Measurements from ENCODE around the gene SUPT5H. TPM values are rescaled to one million over a fixed set of nuclear protein-coding genes. Genes with fewer than 3 reads are reported as not detected.

SUPT5H gene
- total RNA-seq, 5 donors from 2014 or later (not counting 1 experiment from before 2014, with no cell fraction given), result 180 to 301 (median 194) TPM

- ChIA-PET CTCF (interaction anchor here in 1 of 2 donors (1.4 kb wide), 1 partner anchor 11 kb away, joined by 3 read pairs; the partner anchor contains the start of gene TIMM50), POLR2A (no interaction called here)
- H3K9me3 Mint-ChIP-seq, result no peaks in the 10 kb centered on the region
Measured at GRCh38 chr19:39469036-39469435, 23.7 kb downstream of the SUPT5H start.

DNA sequence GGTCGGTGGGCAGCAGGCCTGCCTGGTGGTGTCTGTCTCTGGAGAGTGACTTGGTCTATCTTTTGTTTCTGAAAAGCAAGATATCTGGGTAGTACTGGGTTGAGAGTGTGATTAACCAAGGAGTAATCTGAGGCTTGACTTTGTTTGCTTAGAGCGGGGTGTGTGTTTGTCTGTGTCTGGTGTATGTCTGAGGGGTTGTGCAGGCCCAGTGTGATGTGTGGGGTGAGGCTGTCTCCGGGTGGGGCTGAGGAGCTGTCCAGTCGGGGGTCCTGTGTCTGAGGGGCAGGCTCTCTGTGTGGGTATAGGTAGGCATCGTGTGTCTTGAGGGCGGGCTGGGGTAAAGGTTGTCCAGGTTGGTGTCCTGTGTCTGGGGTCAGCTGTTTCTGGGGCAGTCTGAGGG is 24.2 kb downstream of the SUPT5H start:
- Histone ChIP-seq H3K4me1 (ENCODE audit: control insufficient read depth in 1 of 2, extremely low read depth in 1 of 2, insufficient read depth in 2 of 2, low read length in 2 of 2) (no peaks in the 10 kb centered on the region), H3K27ac (ENCODE audit: low read length) (no peak overlapping the region), H3K36me3 (ENCODE audit: control insufficient read depth in 2 of 2, extremely low read depth in 1 of 2, insufficient read depth in 1 of 2, low read length in 1 of 2) (peaks cover 29 to 99% of the 10 kb centered on the region in 2 donors), H3K4me3 (ENCODE audit: control insufficient read depth in 1 of 2, extremely low read depth in 1 of 2, low read length in 1 of 2) (no peak overlapping the region), H3K9me3 (no peaks in the 10 kb centered on the region), H3K27me3 (replicated peaks in 1 of 2; ENCODE audit: control insufficient read depth in 2 of 2, extremely low read depth in 1 of 2, insufficient read depth in 2 of 2, low read length in 1 of 2) (no peaks in the 10 kb centered on the region)
- ChIA-PET POLR2A (interaction anchor here in 1 of 2 donors (0.5 kb wide), 1 partner anchor 1059 kb away, joined by 4 read pairs; no protein-coding TSS in a partner anchor), CTCF (interaction anchor here in 1 of 2 donors (1.4 kb wide), 1 partner anchor 11 kb away, joined by 3 read pairs; the partner anchor contains the start of gene TIMM50)
- Mint-ChIP-seq H3K27me3 (no peaks in the 10 kb centered on the region), H3K27ac (peak overlapping the region in 1 of 2 donors; percentile 24), H3K9me3 (no peaks in the 10 kb centered on the region), H3K4me1 (peaks cover 0 to 13% (median 0%) of the 10 kb centered on the region in 3 donors), H3K36me3 (peaks cover 73% of the 10 kb centered on the region), H3K4me3 (no peak overlapping the region)
- no peak for ATAC-seq (replicated peaks in 1 of 4)
- DNase-seq, result no peak
- WGBS (ENCODE audit: insufficient coverage), result 98% methylated on average over 6 of the region's 6 CpGs

More at GRCh38 chr19:39469036-39469435, 23.7 kb downstream of the SUPT5H start:
- H3K9me3 ChIP-seq, result no peaks in the 10 kb centered on the region
- H3K27me3 Mint-ChIP-seq, result no peaks in the 10 kb centered on the region
- H3K27ac Mint-ChIP-seq, result no peak overlapping the region
- H3K4me1 Mint-ChIP-seq, result peaks cover 0 to 8% (median 0%) of the 10 kb centered on the region in 3 donors
- WGBS (ENCODE audit: insufficient coverage), result 100% methylated on average over 2 of the region's 11 CpGs
- H3K36me3 Mint-ChIP-seq, result peaks cover 69% of the 10 kb centered on the region
- no peaks in the 10 kb centered on the region for H3K27me3 ChIP-seq (replicated peaks in 1 of 2; ENCODE audit: control insufficient read depth in 2 of 2, extremely low read depth in 1 of 2, insufficient read depth in 2 of 2, low read length in 1 of 2)
- H3K4me1 ChIP-seq (ENCODE audit: control insufficient read depth in 1 of 2, extremely low read depth in 1 of 2, insufficient read depth in 2 of 2, low read length in 2 of 2), result no peaks in the 10 kb centered on the region
- no peak for ATAC-seq (replicated peaks in 1 of 4)
- H3K4me3 Mint-ChIP-seq, result no peak overlapping the region
- H3K36me3 ChIP-seq (ENCODE audit: control insufficient read depth in 2 of 2, extremely low read depth in 1 of 2, insufficient read depth in 1 of 2, low read length in 1 of 2), result peaks cover 26 to 99% of the 10 kb centered on the region in 2 donors
- H3K27ac ChIP-seq (ENCODE audit: low read length), result no peak overlapping the region
- H3K4me3 ChIP-seq (ENCODE audit: control insufficient read depth in 1 of 2, extremely low read depth in 1 of 2, low read length in 1 of 2), result no peak overlapping the region
- DNase-seq, result no peak

- POLR2A ChIA-PET, result no interaction called here
- H3K27me3 ChIP-seq (replicated peaks in 1 of 2; ENCODE audit: control insufficient read depth in 2 of 2, extremely low read depth in 1 of 2, insufficient read depth in 2 of 2, low read length in 1 of 2), result no peaks in the 10 kb centered on the region
- H3K4me1 ChIP-seq (ENCODE audit: control insufficient read depth in 1 of 2, extremely low read depth in 1 of 2, insufficient read depth in 2 of 2, low read length in 2 of 2), result no peaks in the 10 kb centered on the region
- no peak for DNase-seq
- H3K27ac Mint-ChIP-seq, result no peak overlapping the region
- H3K27me3 Mint-ChIP-seq, result no peaks in the 10 kb centered on the region
- H3K4me3 ChIP-seq (ENCODE audit: control insufficient read depth in 1 of 2, extremely low read depth in 1 of 2, low read length in 1 of 2), result no peak overlapping the region
- peaks cover 0 to 14% (median 0%) of the 10 kb centered on the region in 3 donors for H3K4me1 Mint-ChIP-seq
- no peaks in the 10 kb centered on the region for H3K9me3 Mint-ChIP-seq
- no peak overlapping the region for H3K4me3 Mint-ChIP-seq
- no peak overlapping the region for H3K27ac ChIP-seq (ENCODE audit: low read length)
- ATAC-seq (replicated peaks in 1 of 4), result no peak
- H3K36me3 Mint-ChIP-seq, result peaks cover 70% of the 10 kb centered on the region
- WGBS (ENCODE audit: insufficient coverage), result 73% methylated on average over 3 of the region's 7 CpGs
- H3K9me3 ChIP-seq, result no peaks in the 10 kb centered on the region
- CTCF ChIA-PET, result no interaction called here
- peaks cover 30 to 97% of the 10 kb centered on the region in 2 donors for H3K36me3 ChIP-seq (ENCODE audit: control insufficient read depth in 2 of 2, extremely low read depth in 1 of 2, insufficient read depth in 1 of 2, low read length in 1 of 2)
Measured at GRCh38 chr19:39470724-39471339, 25.4 kb downstream of the SUPT5H start.

GRCh38 chr19:39471756-39472536 is 26.6 kb downstream of the SUPT5H start:
- Mint-ChIP-seq H3K27me3 (no peaks in the 10 kb centered on the region), H3K4me3 (no peak overlapping the region), H3K27ac (no peak overlapping the region), H3K4me1 (peaks cover 0 to 14% (median 0%) of the 10 kb centered on the region in 3 donors), H3K36me3 (peaks cover 69% of the 10 kb centered on the region), H3K9me3 (no peaks in the 10 kb centered on the region)
- no peaks in the 10 kb centered on the region for H3K4me1 ChIP-seq (ENCODE audit: control insufficient read depth in 1 of 2, extremely low read depth in 1 of 2, insufficient read depth in 2 of 2, low read length in 2 of 2)
- ATAC-seq (replicated peaks in 1 of 4) (no peak), DNase-seq (no peak)
- ChIA-PET CTCF (no interaction called here), POLR2A (interaction anchor here (0.6 kb wide), 3 partner anchors 19 to 70 kb away, joined by 3 read pairs; no protein-coding TSS in a partner anchor)
- H3K36me3 ChIP-seq (ENCODE audit: control insufficient read depth in 2 of 2, extremely low read depth in 1 of 2, insufficient read depth in 1 of 2, low read length in 1 of 2), result peaks cover 34 to 91% of the 10 kb centered on the region in 2 donors
- no peak overlapping the region for H3K27ac ChIP-seq (ENCODE audit: low read length)
- H3K27me3 ChIP-seq (replicated peaks in 1 of 2; ENCODE audit: control insufficient read depth in 2 of 2, extremely low read depth in 1 of 2, insufficient read depth in 2 of 2, low read length in 1 of 2), result no peaks in the 10 kb centered on the region
- no peaks in the 10 kb centered on the region for H3K9me3 ChIP-seq
- no peak overlapping the region for H3K4me3 ChIP-seq (ENCODE audit: control insufficient read depth in 1 of 2, extremely low read depth in 1 of 2, low read length in 1 of 2)
- 65% methylated on average over 8 of the region's 8 CpGs for WGBS (ENCODE audit: insufficient coverage)

GRCh38 chr19:39472746-39473442 is 27.5 kb downstream of the SUPT5H start:
- no peaks in the 10 kb centered on the region for H3K9me3 ChIP-seq
- H3K4me3 ChIP-seq (ENCODE audit: control insufficient read depth in 1 of 2, extremely low read depth in 1 of 2, low read length in 1 of 2), result no peak overlapping the region
- Mint-ChIP-seq H3K9me3 (no peaks in the 10 kb centered on the region), H3K27me3 (no peaks in the 10 kb centered on the region), H3K27ac (no peak overlapping the region), H3K36me3 (peaks cover 61% of the 10 kb centered on the region), H3K4me1 (peaks cover 0 to 14% (median 0%) of the 10 kb centered on the region in 3 donors), H3K4me3 (no peak overlapping the region)
- CTCF ChIA-PET, result interaction anchor here in 1 of 2 donors (0.5 kb wide), 1 partner anchor 19 kb away, joined by 10 read pairs; no protein-coding TSS in a partner anchor
- ATAC-seq (replicated peaks in 1 of 4) (no peak), DNase-seq (no peak)
- H3K36me3 ChIP-seq (ENCODE audit: control insufficient read depth in 2 of 2, extremely low read depth in 1 of 2, insufficient read depth in 1 of 2, low read length in 1 of 2), result peaks cover 34 to 82% of the 10 kb centered on the region in 2 donors
- H3K4me1 ChIP-seq (ENCODE audit: control insufficient read depth in 1 of 2, extremely low read depth in 1 of 2, insufficient read depth in 2 of 2, low read length in 2 of 2), result no peaks in the 10 kb centered on the region
- H3K27ac ChIP-seq (ENCODE audit: low read length), result no peak overlapping the region
- POLR2A ChIA-PET, result no interaction called here
- WGBS (ENCODE audit: insufficient coverage), result 89% methylated on average over 17 of the region's 32 CpGs
- no peaks in the 10 kb centered on the region for H3K27me3 ChIP-seq (replicated peaks in 1 of 2; ENCODE audit: control insufficient read depth in 2 of 2, extremely low read depth in 1 of 2, insufficient read depth in 2 of 2, low read length in 1 of 2)

DNA sequence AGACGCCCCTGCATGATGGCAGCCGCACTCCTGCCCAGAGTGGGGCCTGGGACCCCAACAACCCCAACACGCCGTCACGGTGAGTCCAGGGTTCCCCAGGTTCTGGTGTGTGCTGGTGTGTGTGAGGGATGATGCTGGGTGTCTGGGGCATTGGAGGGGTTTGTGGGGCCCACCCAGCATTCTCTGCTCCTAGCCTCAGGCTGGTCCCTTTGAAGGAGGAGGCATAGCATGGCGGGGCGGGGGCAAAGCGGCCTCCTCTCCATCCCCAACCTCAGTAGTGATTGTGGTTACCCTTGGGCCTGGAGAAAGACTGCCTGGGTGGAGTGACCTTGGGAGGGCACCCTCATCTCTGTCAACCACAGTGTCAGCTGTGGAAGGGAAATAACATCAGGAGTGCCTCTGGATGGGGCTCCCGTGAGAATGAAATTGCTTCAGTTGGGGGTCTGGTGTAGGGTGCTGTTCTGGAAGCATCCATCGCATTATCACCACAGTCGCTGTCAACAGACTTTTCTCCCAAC is 28.1 kb downstream of the SUPT5H start:
- peaks cover 0 to 14% (median 0%) of the 10 kb centered on the region in 3 donors for H3K4me1 Mint-ChIP-seq
- Histone ChIP-seq H3K4me3 (ENCODE audit: control insufficient read depth in 1 of 2, extremely low read depth in 1 of 2, low read length in 1 of 2) (no peak overlapping the region), H3K27ac (ENCODE audit: low read length) (no peak overlapping the region), H3K9me3 (no peaks in the 10 kb centered on the region), H3K36me3 (ENCODE audit: control insufficient read depth in 2 of 2, extremely low read depth in 1 of 2, insufficient read depth in 1 of 2, low read length in 1 of 2) (peaks cover 34 to 77% of the 10 kb centered on the region in 2 donors), H3K4me1 (ENCODE audit: control insufficient read depth in 1 of 2, extremely low read depth in 1 of 2, insufficient read depth in 2 of 2, low read length in 2 of 2) (no peaks in the 10 kb centered on the region), H3K27me3 (replicated peaks in 1 of 2; ENCODE audit: control insufficient read depth in 2 of 2, extremely low read depth in 1 of 2, insufficient read depth in 2 of 2, low read length in 1 of 2) (no peaks in the 10 kb centered on the region)
- ChIA-PET POLR2A (no interaction called here), CTCF (interaction anchor here (0.5 to 2.4 kb wide), 5 partner anchors 18 to 59 kb away, joined by 3 to 11 read pairs (median 10); partner anchors contain the start of genes EID2B (in 1 of the 2) and RPS16 (in 1 of the 2))
- ATAC-seq (replicated peaks in 1 of 4) (peak in 2 of 4 experiments; percentile 6 to 13), DNase-seq (no peak)
- H3K27ac Mint-ChIP-seq, result no peak overlapping the region
- no peaks in the 10 kb centered on the region for H3K27me3 Mint-ChIP-seq
- peaks cover 56% of the 10 kb centered on the region for H3K36me3 Mint-ChIP-seq
- no CpG with 5 or more reads among the region's 11 CpGs for WGBS (ENCODE audit: insufficient coverage)
- no peaks in the 10 kb centered on the region for H3K9me3 Mint-ChIP-seq
- no peak overlapping the region for H3K4me3 Mint-ChIP-seq
